GM19099 (cell line): ENCODE results near the gene DBNDD1.

Experiments used
- POLR2A ChIP-seq: IDR thresholded peaks from 3 replicates; pipeline ENCODE4 v1.6.1; 2011; ENCODE audit warnings: low read depth; ENCODE audit not compliant: insufficient read length; ENCODE audit errors: extremely low read depth

DBNDD1 gene

GRCh38 chr16:89986600-89986999 lies 32.7 kb downstream of the DBNDD1 start:
- no peak for TF ChIP-seq POLR2A

GRCh38 chr16:89985219-89985618 lies 34.0 kb downstream of the DBNDD1 start:
- no peak for TF ChIP-seq POLR2A

GRCh38 chr16:89984216-89984615 lies 35.0 kb downstream of the DBNDD1 start:
- no peak for TF ChIP-seq POLR2A

GRCh38 chr16:89983536-89983935 lies 35.7 kb downstream of the DBNDD1 start:
- no peak for TF ChIP-seq POLR2A

- no peak for TF ChIP-seq POLR2A
Measured at GRCh38 chr16:89982318-89982717, 36.9 kb downstream of the DBNDD1 start.

GRCh38 chr16:89981414-89981813 lies 37.8 kb downstream of the DBNDD1 start:
- TF ChIP-seq POLR2A: no peak

GRCh38 chr16:89974870-89975269 lies 44.4 kb downstream of the DBNDD1 start:
- TF ChIP-seq POLR2A: no peak

GRCh38 chr16:89973654-89974335 lies 45.5 kb downstream of the DBNDD1 start:
- no peak for TF ChIP-seq POLR2A

GRCh38 chr16:89973235-89973634 lies 46.0 kb downstream of the DBNDD1 start:
- TF ChIP-seq POLR2A: no peak

GRCh38 chr16:89972244-89973234 lies 46.7 kb downstream of the DBNDD1 start:
- peak; percentile 96 for TF ChIP-seq POLR2A

GRCh38 chr16:89971495-89972243 lies 47.6 kb downstream of the DBNDD1 start:
- TF ChIP-seq POLR2A: no peak

- TF ChIP-seq POLR2A: no peak
Measured at GRCh38 chr16:89969741-89970410, 49.4 kb downstream of the DBNDD1 start.

GRCh38 chr16:89966756-89967155 lies 52.5 kb downstream of the DBNDD1 start:
- TF ChIP-seq POLR2A: no peak

- no peak for TF ChIP-seq POLR2A
Measured at GRCh38 chr16:89965447-89966225, 53.6 kb downstream of the DBNDD1 start.
